ENCODE data around the gene ABHD11.

DNA sequence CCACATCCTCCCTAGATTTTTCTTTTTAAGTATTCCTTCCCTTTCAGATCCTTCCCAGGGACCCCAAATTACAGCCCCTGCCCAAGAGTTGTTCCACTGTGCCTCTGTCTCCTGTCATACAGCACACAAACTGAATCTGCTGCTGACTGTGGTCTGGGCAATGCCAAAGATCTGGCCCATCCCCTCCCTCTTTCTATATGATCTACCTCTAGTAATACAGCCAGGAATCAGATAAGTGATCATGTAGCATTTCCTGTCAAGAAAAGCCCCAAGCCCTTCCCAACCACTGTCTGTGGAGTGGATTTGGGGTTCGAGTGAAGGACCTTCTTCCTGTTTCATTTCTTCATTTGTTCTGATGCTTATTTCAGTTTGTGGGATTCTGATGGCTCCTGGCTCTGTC, 25.8 kb downstream of the ABHD11 start:
- TF ChIP-seq, protein P1, sequence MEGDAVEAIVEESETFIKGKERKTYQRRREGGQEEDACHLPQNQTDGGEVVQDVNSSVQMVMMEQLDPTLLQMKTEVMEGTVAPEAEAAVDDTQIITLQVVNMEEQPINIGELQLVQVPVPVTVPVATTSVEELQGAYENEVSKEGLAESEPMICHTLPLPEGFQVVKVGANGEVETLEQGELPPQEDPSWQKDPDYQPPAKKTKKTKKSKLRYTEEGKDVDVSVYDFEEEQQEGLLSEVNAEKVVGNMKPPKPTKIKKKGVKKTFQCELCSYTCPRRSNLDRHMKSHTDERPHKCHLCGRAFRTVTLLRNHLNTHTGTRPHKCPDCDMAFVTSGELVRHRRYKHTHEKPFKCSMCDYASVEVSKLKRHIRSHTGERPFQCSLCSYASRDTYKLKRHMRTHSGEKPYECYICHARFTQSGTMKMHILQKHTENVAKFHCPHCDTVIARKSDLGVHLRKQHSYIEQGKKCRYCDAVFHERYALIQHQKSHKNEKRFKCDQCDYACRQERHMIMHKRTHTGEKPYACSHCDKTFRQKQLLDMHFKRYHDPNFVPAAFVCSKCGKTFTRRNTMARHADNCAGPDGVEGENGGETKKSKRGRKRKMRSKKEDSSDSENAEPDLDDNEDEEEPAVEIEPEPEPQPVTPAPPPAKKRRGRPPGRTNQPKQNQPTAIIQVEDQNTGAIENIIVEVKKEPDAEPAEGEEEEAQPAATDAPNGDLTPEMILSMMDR (IDR thresholded peaks at IDR 0.05) = no peak
- TF ChIP-seq POLR2A (IDR thresholded peaks at IDR 0.05) (no peak), EP300 (IDR thresholded peaks at IDR 0.05) (no peak), POLR2AphosphoS5 (IDR thresholded peaks at IDR 0.05) (no peak)

Data from gastroesophageal sphincter (tissue), 3 donors.